ENCODE measurements around the gene RASSF8.

DNA sequence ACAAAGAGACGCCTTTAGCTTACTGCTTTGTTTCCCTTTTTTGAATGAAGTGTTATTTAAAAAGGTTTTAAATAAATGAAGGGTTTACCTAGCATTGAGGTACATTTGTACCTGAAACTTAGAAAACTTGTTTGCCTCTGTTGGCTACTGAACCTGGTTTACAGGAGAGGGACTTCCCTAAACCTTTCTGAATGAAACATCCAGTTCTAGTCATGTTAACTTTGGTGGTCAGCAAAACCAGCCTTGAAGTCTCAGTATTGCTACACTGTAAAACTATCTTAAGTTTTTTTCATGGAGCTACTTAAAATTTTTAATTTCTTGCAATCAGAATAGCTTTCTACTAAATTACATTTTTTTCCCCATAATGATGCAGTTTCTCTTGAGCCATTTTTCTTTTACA, 38.2 kb downstream of the RASSF8 start:
- TF ChIP-seq EP300 (IDR thresholded peaks at IDR 0.05): no peak
- TF ChIP-seq POLR2A (IDR thresholded peaks at IDR 0.05; ENCODE audit: low read depth): no peak
- TF ChIP-seq, protein P1, sequence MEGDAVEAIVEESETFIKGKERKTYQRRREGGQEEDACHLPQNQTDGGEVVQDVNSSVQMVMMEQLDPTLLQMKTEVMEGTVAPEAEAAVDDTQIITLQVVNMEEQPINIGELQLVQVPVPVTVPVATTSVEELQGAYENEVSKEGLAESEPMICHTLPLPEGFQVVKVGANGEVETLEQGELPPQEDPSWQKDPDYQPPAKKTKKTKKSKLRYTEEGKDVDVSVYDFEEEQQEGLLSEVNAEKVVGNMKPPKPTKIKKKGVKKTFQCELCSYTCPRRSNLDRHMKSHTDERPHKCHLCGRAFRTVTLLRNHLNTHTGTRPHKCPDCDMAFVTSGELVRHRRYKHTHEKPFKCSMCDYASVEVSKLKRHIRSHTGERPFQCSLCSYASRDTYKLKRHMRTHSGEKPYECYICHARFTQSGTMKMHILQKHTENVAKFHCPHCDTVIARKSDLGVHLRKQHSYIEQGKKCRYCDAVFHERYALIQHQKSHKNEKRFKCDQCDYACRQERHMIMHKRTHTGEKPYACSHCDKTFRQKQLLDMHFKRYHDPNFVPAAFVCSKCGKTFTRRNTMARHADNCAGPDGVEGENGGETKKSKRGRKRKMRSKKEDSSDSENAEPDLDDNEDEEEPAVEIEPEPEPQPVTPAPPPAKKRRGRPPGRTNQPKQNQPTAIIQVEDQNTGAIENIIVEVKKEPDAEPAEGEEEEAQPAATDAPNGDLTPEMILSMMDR (IDR thresholded peaks at IDR 0.05): no peak

Data from esophagus muscularis mucosa (tissue), 4 donors.